Natural killer cell treated with Interleukin-12 subunit alpha and Interleukin-12 subunit beta and Interleukin-15 and Interleukin-18, amount 100 ng/mL, for 72 hours (primary cell): ENCODE data around the gene SLFN12L. TPM values are rescaled to one million over a fixed set of nuclear protein-coding genes. Genes with fewer than 3 reads are reported as not detected.
A peak's percentile ranks its signal among the peaks of the same experiment; 100 is the strongest.
"Not testable (repeated sequence)": the region's sequence is repeated elsewhere in the genome, so short reads cannot be mapped to it uniquely, and the experiment has no call there.

Experiments
- ATAC-seq, 2 donors: fragments of 150-1000 bp; cut with Tn5 transposase in 1 of 2; sonication (Bioruptor Pico), chemical (Tn5 transposase) in 1 of 2; 2 replicates each; pipeline ENCODE4 v1.10.0; 2021
- DNase-seq: peaks from one replicate; pipeline ENCODE4 v3.0.0; 2022; ENCODE audit warnings: low spot score
- H3K27ac Mint-ChIP-seq, 2 donors: 1 replicate in 1 of 2; 2 replicates in 1 of 2; pipeline ENCODE4 v1.8.0; 2022; ENCODE audit warnings: mixed read lengths in 2 of 2, mild to moderate bottlenecking in 1 of 2, moderate library complexity in 1 of 2
- H3K27me3 Mint-ChIP-seq, 2 donors: 1 replicate in 1 of 2; 2 replicates in 1 of 2; pipeline ENCODE4 v1.8.0; 2022; ENCODE audit warnings: mixed read lengths in 2 of 2
- H3K36me3 Mint-ChIP-seq: one replicate; pipeline ENCODE4 v1.8.0; 2022; ENCODE audit warnings: mixed read lengths
- H3K4me1 Mint-ChIP-seq, 2 donors: 1 replicate in 1 of 2; 2 replicates in 1 of 2; pipeline ENCODE4 v1.8.0; 2022; ENCODE audit warnings: low read depth in 2 of 2, mixed read lengths in 2 of 2, mild to moderate bottlenecking in 1 of 2
- H3K4me3 Mint-ChIP-seq: one replicate; pipeline ENCODE4 v1.8.0; 2022; ENCODE audit warnings: mixed read lengths
- H3K9me3 Mint-ChIP-seq: 2 replicates; pipeline ENCODE4 v1.8.0; 2022; ENCODE audit warnings: mixed read lengths
- total RNA-seq, 2 donors: library from RNA; stranded (reverse); gene quantifications; one replicate each; pipeline ENCODE4 v1.2.3, GENCODE V29; 2022

SLFN12L gene
- 10 to 100 TPM; 40.2 to 83.7 TPM for total RNA-seq

GRCh38 chr17:35537601-35538141 lies at the start of gene SLFN12L:
TSS of gene SLFN12L (minus strand) at chr17:35537678. CDS start at chr17:35522364, 15,314 bp downstream.
- H3K4me3 Mint-ChIP-seq: peak within 1 kb of the TSS; percentile 91
- peaks cover 15% of the 10 kb centered on the region for H3K36me3 Mint-ChIP-seq
- no peaks in the 10 kb centered on the region for H3K27me3 Mint-ChIP-seq
- H3K27ac Mint-ChIP-seq: peak within 1 kb of the TSS; percentile 98 to 99
- DNase-seq (peak; percentile 74), ATAC-seq (peak; percentile 72 to 79)
- H3K9me3 Mint-ChIP-seq: no peaks in the 10 kb centered on the region
- H3K4me1 Mint-ChIP-seq: peaks cover 54 to 59% of the 10 kb centered on the region in 2 donors

GRCh38 chr17:35586569-35587073 lies 49.1 kb upstream of the SLFN12L start:
- H3K4me3 Mint-ChIP-seq: peak overlapping the region; percentile 94
- DNase-seq (no peak), ATAC-seq (peak in 1 of 2 donors; percentile 9)
- H3K36me3 Mint-ChIP-seq: peaks cover 6% of the 10 kb centered on the region
- peaks cover 29 to 31% of the 10 kb centered on the region in 2 donors for H3K4me1 Mint-ChIP-seq
- H3K27ac Mint-ChIP-seq: peak overlapping the region; percentile 95 to 98
- H3K27me3 Mint-ChIP-seq: peaks cover 11 to 13% of the 10 kb centered on the region in 2 donors
- H3K9me3 Mint-ChIP-seq: no peaks in the 10 kb centered on the region

GRCh38 chr17:35584061-35584460 lies 46.6 kb upstream of the SLFN12L start:
- H3K27ac Mint-ChIP-seq: no peak overlapping the region
- H3K27me3 Mint-ChIP-seq: peaks cover 11 to 13% of the 10 kb centered on the region in 2 donors
- no peak overlapping the region for H3K4me3 Mint-ChIP-seq
- ATAC-seq (no peak), DNase-seq (no peak)
- H3K36me3 Mint-ChIP-seq: peaks cover 6% of the 10 kb centered on the region
- no peaks in the 10 kb centered on the region for H3K9me3 Mint-ChIP-seq
- H3K4me1 Mint-ChIP-seq: peaks cover 22 to 27% of the 10 kb centered on the region in 2 donors

GRCh38 chr17:35578929-35579432 lies 41.5 kb upstream of the SLFN12L start:
- Mint-ChIP-seq H3K4me1 (peaks cover 21 to 26% of the 10 kb centered on the region in 2 donors), H3K27ac (peak overlapping the region; percentile 98 to 100), H3K27me3 (peaks cover 1 to 6% of the 10 kb centered on the region in 2 donors), H3K9me3 (no peaks in the 10 kb centered on the region), H3K4me3 (peak overlapping the region; percentile 99), H3K36me3 (no peaks in the 10 kb centered on the region)
- ATAC-seq (peak in 1 of 2 donors; percentile 40), DNase-seq (no peak)

- peak; percentile 98 for ATAC-seq
Observed at GRCh38 chr17:35578197-35578928, 40.9 kb upstream of the SLFN12L start, which contains the start of gene PEX12. TSS of gene PEX12 (minus strand) at chr17:35578571. CDS start at chr17:35578021, 550 bp downstream.

GRCh38 chr17:35577830-35578196 lies 40.3 kb upstream of the SLFN12L start:
- Mint-ChIP-seq H3K4me3 (peak overlapping the region; percentile 99), H3K36me3 (no peaks in the 10 kb centered on the region), H3K27me3 (peaks cover 0 to 3% of the 10 kb centered on the region in 2 donors), H3K9me3 (no peaks in the 10 kb centered on the region), H3K27ac (peak overlapping the region; percentile 98 to 100), H3K4me1 (peaks cover 21 to 26% of the 10 kb centered on the region in 2 donors)
- ATAC-seq (no peak), DNase-seq (no peak)

More at GRCh38 chr17:35578197-35578928, 40.9 kb upstream of the SLFN12L start, which contains the start of gene PEX12:
- H3K27ac Mint-ChIP-seq: peak within 1 kb of the TSS; percentile 98 to 100
- peaks cover 21 to 26% of the 10 kb centered on the region in 2 donors for H3K4me1 Mint-ChIP-seq
- no peaks in the 10 kb centered on the region for H3K9me3 Mint-ChIP-seq
- H3K36me3 Mint-ChIP-seq: no peaks in the 10 kb centered on the region
- peaks cover 0 to 3% of the 10 kb centered on the region in 2 donors for H3K27me3 Mint-ChIP-seq
- peak; percentile 93 for DNase-seq
- H3K4me3 Mint-ChIP-seq: peak within 1 kb of the TSS; percentile 99

GRCh38 chr17:35575759-35576158 lies 38.3 kb upstream of the SLFN12L start:
- peak overlapping the region in 1 of 2 donors; percentile 56 for H3K27ac Mint-ChIP-seq
- ATAC-seq: no peak
- no peaks in the 10 kb centered on the region for H3K36me3 Mint-ChIP-seq
- DNase-seq: no peak
- H3K4me1 Mint-ChIP-seq: peaks cover 21 to 26% of the 10 kb centered on the region in 2 donors
- H3K9me3 Mint-ChIP-seq: no peaks in the 10 kb centered on the region
- H3K4me3 Mint-ChIP-seq: no peak overlapping the region
- no peaks in the 10 kb centered on the region for H3K27me3 Mint-ChIP-seq

- no peaks in the 10 kb centered on the region for H3K9me3 Mint-ChIP-seq
- DNase-seq: no peak
- H3K27me3 Mint-ChIP-seq: no peaks in the 10 kb centered on the region
- no peak for ATAC-seq
- peak overlapping the region; percentile 14 to 22 for H3K27ac Mint-ChIP-seq
- H3K4me1 Mint-ChIP-seq: peaks cover 20 to 23% of the 10 kb centered on the region in 2 donors
- H3K36me3 Mint-ChIP-seq: peaks cover 6% of the 10 kb centered on the region
- H3K4me3 Mint-ChIP-seq: peak overlapping the region; percentile 50
Observed at GRCh38 chr17:35569405-35569804, 31.9 kb upstream of the SLFN12L start.

GRCh38 chr17:35568561-35568960 lies 31.1 kb upstream of the SLFN12L start:
- peaks cover 0 to 2% of the 10 kb centered on the region in 2 donors for H3K27me3 Mint-ChIP-seq
- H3K9me3 Mint-ChIP-seq: no peaks in the 10 kb centered on the region
- peaks cover 6% of the 10 kb centered on the region for H3K36me3 Mint-ChIP-seq
- H3K27ac Mint-ChIP-seq: peak overlapping the region; percentile 79 to 91
- H3K4me3 Mint-ChIP-seq: peak overlapping the region; percentile 89
- ATAC-seq (peak in 1 of 2 donors; percentile 52), DNase-seq (no peak)
- peaks cover 20 to 23% of the 10 kb centered on the region in 2 donors for H3K4me1 Mint-ChIP-seq

- Mint-ChIP-seq H3K4me3 (peak overlapping the region; percentile 89), H3K9me3 (no peaks in the 10 kb centered on the region), H3K36me3 (peaks cover 6% of the 10 kb centered on the region), H3K4me1 (peaks cover 20 to 23% of the 10 kb centered on the region in 2 donors), H3K27me3 (peaks cover 0 to 2% of the 10 kb centered on the region in 2 donors), H3K27ac (peak overlapping the region in 1 of 2 donors; percentile 75)
- no peak for DNase-seq
- ATAC-seq: no peak
Observed at GRCh38 chr17:35566968-35567367, 29.5 kb upstream of the SLFN12L start.

- H3K27me3 Mint-ChIP-seq: peaks cover 0 to 17% of the 10 kb centered on the region in 2 donors
- not testable (repeated sequence) for H3K36me3 Mint-ChIP-seq, H3K4me3 Mint-ChIP-seq, H3K9me3 Mint-ChIP-seq, DNase-seq, ATAC-seq, H3K27ac Mint-ChIP-seq, H3K4me1 Mint-ChIP-seq
Observed at GRCh38 chr17:35563181-35563580, 25.7 kb upstream of the SLFN12L start.

- no peak for DNase-seq
- Mint-ChIP-seq H3K9me3 (no peaks in the 10 kb centered on the region), H3K4me3 (no peak within 1 kb of the TSS), H3K27ac (no peak within 1 kb of the TSS), H3K36me3 (no peaks in the 10 kb centered on the region), H3K4me1 (no peaks in the 10 kb centered on the region), H3K27me3 (peaks cover 0 to 20% of the 10 kb centered on the region in 2 donors)
- no peak for ATAC-seq
Observed at GRCh38 chr17:35560703-35561102, 23.2 kb upstream of the SLFN12L start, which contains the start of gene SLFN14. TSS of gene SLFN14 (minus strand) at chr17:35560819. CDS start at chr17:35558062, 2,757 bp downstream.

- H3K27me3 Mint-ChIP-seq: peaks cover 0 to 20% of the 10 kb centered on the region in 2 donors
- DNase-seq (no peak), ATAC-seq (no peak)
- H3K36me3 Mint-ChIP-seq: no peaks in the 10 kb centered on the region
- no peak overlapping the region for H3K27ac Mint-ChIP-seq
- no peak overlapping the region for H3K4me3 Mint-ChIP-seq
- no peaks in the 10 kb centered on the region for H3K4me1 Mint-ChIP-seq
- no peaks in the 10 kb centered on the region for H3K9me3 Mint-ChIP-seq
Observed at GRCh38 chr17:35559495-35560210, 22.2 kb upstream of the SLFN12L start.
